Peyer's patch (tissue), 4 donors: Measurements from ENCODE around the gene TBATA.

Source experiments
- POLR2A ChIP-seq, 2 donors: fragments of 450-650 bp; IDR thresholded peaks; one replicate each; pipeline ENCODE4 v1.5.1; 2017; ENCODE audit warnings: antibody characterized with exemption in 2 of 2, mild to moderate bottlenecking in 2 of 2, moderate library complexity in 2 of 2
- TF ChIP-seq, protein P1 (sequence below), 6 experiments: fragments of 450-650 bp in 4 of 6; fragments of 200-600 bp in 2 of 6; sonication (generic) in 1 of 6; IDR thresholded peaks; one replicate each; pipeline ENCODE4 v1.5.1; 2017 to 2019; ENCODE audit warnings: antibody characterized with exemption in 6 of 6, mild to moderate bottlenecking in 3 of 6, moderate library complexity in 1 of 6

DNA sequence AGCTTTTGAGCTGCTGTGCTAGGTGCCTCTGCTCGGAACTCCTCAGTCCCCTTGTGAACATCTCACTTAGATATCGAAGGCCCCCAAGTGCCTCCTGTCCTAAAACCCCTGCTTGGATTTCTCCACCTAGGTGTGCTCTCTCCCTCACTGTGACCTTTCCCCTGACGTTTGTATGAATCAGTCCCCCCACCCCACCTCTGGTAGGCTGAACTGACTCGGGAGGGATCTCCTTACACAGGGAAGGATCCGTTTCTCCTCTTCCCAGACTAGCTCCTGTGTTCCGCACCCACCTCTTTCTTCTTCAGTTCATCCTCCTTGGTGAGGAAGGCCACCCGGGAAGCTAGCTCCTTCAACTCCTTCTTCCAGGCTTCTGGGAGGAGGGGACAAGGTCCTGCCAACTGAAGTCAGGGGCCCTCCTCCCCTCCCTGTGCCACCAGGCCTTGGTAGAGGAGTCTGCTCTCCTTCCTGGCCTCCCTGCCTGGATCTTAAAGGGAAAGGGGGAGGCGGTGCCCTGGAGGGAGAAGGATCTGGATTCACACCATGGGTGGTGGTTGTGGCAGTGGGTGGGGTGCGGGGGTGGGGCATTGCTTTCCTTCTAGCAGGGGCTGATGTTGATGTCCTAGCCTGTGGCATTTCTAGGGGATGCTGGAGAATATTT is 6.8 kb downstream of the TBATA start:
- TF ChIP-seq, protein P1, sequence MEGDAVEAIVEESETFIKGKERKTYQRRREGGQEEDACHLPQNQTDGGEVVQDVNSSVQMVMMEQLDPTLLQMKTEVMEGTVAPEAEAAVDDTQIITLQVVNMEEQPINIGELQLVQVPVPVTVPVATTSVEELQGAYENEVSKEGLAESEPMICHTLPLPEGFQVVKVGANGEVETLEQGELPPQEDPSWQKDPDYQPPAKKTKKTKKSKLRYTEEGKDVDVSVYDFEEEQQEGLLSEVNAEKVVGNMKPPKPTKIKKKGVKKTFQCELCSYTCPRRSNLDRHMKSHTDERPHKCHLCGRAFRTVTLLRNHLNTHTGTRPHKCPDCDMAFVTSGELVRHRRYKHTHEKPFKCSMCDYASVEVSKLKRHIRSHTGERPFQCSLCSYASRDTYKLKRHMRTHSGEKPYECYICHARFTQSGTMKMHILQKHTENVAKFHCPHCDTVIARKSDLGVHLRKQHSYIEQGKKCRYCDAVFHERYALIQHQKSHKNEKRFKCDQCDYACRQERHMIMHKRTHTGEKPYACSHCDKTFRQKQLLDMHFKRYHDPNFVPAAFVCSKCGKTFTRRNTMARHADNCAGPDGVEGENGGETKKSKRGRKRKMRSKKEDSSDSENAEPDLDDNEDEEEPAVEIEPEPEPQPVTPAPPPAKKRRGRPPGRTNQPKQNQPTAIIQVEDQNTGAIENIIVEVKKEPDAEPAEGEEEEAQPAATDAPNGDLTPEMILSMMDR (IDR thresholded peaks at IDR 0.05), result no peak
- TF ChIP-seq POLR2A (IDR thresholded peaks at IDR 0.05), result no peak
